ENCODE measurements around the gene MRTFB.

- TF ChIP-seq CTCF (conservative IDR thresholded peaks at IDR 0.05; ENCODE audit: low read depth, low read length) (no peak), EZH2 (IDR thresholded peaks at IDR 0.05; ENCODE audit: borderline replicate concordance, low read depth, low read length, poor library complexity, severe bottlenecking) (no peak)
Observed at GRCh38 chr16:14105760-14106375, 34.7 kb downstream of the MRTFB start.
